ENCODE results near the gene ATP5MC3.
"Not testable (repeated sequence)": the region's sequence is repeated elsewhere in the genome, so short reads cannot be mapped to it uniquely, and the experiment has no call there.

The ATP5MC3 gene

DNA sequence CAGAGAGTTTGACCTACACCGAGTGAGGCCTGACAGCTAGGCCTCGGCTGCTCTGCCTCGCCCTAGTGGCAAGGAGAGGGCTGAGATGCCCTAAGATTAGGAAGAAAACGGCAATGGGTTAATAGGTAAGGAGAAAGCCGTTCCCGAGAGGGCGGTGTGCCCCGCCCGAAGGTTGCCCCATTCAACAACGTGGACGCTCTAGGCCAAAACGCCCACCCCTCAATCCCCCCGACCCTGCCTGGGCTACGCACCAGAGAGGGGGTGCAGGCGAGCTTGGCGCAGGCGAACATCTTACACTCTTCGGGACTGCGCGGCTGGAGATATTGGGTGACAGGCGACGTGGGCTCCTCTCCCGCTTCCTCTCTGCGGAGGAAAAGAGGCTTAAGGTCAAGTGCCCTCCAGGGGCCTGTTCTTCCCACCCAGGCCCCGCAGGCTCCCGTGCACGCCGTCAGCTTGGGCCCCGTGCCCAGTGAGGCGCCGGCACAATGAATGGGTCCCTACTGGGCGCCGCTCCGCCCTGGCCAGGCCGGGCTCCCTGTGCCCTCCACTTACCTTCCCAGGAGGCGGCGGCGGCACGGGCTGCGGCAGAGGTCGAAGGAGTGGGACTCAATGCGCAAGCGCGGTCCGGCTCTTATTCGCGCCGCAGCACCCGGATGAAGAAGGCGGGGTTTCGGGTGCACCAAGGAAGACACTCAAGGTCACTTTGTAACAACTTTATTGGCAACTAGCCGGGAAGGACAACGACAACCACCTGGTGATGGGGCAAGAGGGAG is at the start of gene ATP5MC3:
TSS of gene ATP5MC3 (minus strand) at position 607 of the 773 bp plus-strand sequence. CDS start at position 290, 317 bp downstream.
- peak; percentile 76 for DNase-seq (ENCODE audit: low read depth)

DNA sequence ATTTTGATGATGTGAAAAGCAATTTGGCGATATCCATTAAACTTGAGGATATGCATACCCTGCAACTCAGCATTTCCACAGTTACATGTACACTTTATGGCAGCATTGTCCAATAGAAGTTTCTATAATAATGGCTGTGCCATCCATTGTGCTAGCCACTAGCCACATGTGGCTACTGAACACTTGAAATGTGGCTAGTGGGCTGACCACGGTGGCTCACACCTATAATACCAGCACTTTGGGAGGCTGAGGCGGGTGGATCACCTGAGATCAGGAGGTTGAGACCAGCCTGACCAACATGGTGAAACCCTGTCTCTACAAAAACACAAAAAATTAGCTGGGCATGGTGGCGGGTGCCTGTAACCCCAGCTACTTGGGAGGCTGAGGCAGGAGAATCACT is 47.1 kb upstream of the ATP5MC3 start:
- DNase-seq (ENCODE audit: low read depth) = not testable (repeated sequence)

DNA sequence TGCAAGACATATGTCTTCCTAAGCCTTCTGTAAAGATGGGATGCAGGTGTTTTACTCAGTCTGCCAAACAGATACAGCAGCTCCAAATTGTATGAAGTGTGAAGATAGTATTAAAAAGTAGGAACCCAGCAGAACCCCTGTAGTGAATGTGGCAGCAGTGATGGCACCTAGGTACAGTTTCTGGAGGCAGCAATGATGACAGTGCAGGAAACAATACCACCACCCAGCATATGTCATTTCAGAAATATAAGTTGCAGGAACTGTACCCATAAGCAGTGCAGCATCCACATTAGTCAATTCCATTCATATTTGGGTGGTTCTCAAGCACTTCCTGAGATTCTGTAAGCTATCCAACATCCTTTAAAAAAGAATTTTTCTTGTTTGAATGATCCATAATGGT is 46.7 kb upstream of the ATP5MC3 start:
- no peak for DNase-seq (ENCODE audit: low read depth)

DNA sequence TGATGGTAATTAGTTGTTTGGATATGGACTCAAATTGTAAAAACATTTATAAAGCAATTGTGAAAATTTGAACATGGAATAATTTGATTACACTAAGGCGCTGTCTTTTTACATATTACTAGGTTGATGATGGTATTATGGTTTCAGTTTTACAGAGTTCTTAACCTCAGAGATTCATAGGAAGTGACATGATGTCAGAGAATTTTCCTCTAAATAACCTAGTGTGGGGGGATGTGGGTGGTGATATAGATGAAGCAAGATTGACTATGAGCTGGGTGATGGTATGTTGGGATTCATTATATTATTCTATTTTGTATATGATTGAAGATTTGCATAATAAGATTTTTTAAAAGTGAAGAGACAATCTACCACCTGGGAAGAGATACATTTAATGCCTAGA is 45.9 kb upstream of the ATP5MC3 start:
- no peak for DNase-seq (ENCODE audit: low read depth)

DNA sequence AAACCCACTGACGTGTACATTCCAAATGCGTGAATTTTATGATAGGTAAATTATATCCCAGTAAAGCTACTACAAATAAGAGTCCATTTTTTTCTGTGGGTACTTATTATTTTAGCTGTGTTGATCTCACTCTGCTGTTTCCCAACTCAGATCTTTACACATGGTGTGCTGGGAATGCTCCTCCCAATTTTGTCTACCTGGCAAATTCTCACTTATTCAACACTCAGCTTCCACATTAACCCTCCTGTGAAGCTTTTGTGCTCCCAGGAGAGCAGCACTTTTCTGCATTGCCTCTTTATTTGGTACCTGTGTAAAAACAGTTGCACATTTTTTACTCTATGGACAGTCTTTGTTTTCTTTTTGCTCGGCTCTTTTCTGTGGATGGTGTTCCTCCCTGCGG is 38.6 kb upstream of the ATP5MC3 start:
- DNase-seq (ENCODE audit: low read depth) = no peak

DNA sequence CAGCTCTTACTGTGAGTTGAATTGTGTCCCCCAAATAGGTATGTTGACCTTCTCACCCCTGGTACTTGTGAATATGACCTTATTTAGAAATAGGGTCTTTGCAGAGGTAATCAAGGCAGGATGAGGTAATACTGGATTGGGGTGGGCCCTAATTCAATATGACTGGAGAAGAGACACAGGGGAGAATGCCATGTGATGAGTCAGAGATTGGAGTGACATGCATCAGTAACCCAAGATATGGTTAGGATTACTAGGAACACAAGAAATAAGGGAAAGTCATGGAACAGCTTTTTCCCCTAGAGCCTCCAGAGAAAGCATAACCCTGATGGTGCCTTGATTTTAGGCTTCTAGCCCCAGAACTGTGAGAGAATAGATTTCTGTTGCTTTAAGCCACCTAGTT is 37.0 kb upstream of the ATP5MC3 start:
- no peak for DNase-seq (ENCODE audit: low read depth)

DNA sequence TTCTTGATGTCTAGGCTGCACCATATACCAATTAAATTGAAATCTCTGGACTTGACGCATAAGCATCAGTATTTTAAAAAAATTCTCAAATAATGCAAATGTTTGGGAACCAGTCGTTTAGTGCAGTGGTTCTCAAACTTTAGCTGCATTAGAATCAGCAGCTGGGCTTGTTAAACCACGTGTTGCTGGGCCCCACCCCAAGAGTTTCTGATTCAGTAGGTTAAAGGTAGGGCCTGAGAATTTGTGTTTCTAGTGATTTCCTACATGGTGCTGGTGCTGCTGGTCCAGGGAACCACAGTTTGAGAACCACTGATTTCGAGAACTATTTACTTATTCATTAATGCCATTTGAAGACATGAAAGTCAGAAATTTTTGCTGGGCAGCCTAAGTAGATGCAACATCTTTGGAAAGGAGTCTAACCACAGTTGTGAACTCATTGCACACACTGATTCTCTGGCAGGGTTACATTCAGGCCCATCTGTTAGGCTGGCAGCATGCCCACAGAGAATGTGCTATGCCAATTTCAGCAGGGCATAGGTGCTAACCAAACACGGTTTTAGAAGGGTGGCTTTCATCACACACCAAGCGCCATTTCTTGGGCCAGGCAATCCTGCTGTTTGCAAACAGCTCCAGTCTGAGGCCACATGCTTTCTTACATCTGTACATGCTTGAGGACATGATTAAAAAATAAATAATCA is 26.4 kb upstream of the ATP5MC3 start:
- no peak for DNase-seq (ENCODE audit: low read depth)

DNA sequence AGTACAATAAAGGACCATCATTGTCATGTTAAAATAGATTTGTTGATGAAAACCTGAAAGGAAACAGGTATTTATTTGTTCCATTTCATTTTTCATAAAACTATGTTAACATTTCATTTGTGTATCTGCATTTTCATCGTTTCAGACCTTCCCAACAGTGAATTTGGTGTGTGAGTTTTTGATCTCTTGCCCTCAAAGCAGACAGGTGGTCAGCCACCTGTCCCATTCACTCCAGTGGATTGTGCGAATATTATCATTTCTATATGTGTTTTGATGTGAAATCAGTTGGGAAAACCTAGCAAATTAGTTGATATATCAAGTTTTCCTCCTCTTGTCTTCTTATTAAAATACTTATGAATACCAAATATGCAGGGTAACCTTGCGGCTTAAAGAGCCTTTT is 25.4 kb upstream of the ATP5MC3 start:
- no peak for DNase-seq (ENCODE audit: low read depth)

DNA sequence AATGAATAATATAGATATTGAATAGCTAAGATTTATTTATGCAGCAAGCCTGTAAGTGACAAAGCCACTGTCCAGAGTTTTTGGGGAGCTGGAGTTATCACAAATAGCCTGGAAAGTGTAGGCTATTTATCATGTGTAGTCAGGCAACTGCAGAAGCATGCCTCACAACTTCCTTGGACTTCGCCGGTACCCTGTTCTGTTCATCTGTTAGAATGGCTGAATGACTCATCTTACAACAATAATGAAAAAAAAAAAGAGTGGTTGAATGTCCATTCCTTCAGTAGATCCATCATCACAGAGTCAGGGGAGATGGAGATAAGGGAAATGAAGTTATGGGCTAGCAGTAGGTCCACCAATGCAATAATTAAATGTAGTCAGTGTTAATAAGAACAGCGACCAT is 24.0 kb upstream of the ATP5MC3 start:
- DNase-seq (ENCODE audit: low read depth) = peak; percentile 31

DNA sequence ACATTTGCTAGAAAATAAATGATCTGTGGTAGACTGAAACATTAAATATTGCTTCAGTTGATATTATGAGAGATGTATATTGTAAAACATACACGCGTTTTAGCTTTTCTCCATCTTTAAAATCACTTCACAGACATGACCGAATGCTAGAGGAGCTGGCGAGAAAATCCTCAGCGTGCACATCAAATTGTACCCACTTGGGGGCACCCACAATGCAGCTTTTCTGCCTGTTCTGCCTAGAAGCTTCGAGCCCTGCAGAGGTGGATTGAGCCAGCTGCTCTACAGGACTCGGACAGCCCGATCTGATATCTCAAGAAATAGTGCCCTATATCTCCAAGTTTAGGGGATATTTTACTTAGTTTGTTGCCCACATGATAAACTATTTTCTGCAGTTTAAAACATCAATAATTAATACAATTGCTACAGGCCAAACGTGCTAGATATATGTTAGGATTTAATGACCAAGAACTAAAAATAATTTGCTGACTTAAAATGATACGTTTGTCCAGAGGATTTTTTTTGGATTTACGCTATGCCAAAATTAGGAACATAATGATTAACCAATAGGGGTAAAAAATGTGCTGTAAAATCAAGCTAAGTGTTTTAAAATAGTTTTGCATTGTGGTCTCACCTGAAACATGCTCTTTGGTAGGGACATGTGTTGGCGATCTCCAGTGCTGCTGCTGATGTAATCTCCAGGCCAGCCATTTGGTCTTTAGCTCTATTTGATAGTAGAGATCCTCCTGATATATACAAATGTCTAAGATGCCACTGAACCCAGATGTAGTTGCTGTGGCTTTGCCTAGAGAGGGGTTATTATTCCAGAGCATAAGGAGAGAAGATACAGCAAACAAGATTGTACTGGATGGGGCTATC is 22.3 kb upstream of the ATP5MC3 start:
- no peak for DNase-seq (ENCODE audit: low read depth)

DNA sequence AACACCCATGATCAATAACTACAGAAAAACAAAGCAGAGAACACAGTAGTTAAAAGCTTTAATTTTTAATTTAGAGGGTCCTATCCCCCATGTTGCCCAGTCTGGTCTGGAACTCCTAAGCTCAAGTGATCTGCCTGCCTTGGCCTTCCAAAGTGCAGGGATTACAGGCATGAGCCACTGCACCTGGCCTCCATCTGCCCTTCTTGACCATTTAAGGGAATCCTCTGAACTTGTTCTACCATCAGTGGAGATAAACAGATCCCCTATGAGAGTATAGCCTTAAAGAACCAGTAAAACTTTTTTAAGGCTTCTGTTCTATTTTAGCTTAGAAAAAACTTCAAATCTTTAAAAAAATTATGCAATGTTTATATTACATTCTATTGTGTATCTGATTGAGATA is 13.5 kb upstream of the ATP5MC3 start:
- no peak for DNase-seq (ENCODE audit: low read depth)

DNA sequence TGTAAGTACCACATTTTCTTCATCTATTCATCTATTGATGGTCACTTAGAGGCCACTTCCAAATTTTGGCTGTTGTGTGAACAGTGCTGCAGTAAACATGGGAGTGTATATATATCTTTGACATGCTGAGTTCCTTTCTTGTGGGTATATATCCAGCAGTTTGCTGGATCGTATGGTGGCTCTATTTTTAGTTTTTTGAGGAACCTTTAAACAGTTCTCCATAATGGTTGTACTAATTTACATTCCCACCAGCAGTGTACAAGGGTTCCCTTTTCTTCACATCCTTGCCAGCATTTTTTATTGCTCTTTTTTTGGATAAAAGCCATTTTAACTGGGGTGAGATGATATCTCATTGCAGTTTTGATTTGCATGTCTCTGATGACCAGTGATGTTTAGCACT is 7.3 kb upstream of the ATP5MC3 start:
- no peak for DNase-seq (ENCODE audit: low read depth)

DNA sequence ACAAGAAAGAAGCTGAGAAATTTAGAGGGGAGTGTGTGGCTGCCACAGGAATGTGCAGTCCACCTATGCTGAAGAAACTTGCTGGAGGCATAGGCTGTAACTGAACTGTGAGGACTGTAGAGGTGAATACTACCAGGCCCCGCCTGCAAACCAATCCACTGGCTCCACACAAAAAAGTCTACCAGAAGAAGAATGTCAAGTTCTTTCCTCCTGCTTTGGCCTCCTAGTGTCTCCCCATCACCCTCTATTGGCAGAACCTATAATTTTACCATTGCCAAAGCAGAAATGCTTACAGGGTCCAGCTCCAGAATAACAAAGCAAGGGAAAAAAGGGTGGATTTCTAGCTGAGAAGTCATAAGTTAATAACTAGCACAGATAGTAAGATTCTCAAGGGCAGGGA is 5.9 kb upstream of the ATP5MC3 start:
- DNase-seq (ENCODE audit: low read depth) = no peak

DNA sequence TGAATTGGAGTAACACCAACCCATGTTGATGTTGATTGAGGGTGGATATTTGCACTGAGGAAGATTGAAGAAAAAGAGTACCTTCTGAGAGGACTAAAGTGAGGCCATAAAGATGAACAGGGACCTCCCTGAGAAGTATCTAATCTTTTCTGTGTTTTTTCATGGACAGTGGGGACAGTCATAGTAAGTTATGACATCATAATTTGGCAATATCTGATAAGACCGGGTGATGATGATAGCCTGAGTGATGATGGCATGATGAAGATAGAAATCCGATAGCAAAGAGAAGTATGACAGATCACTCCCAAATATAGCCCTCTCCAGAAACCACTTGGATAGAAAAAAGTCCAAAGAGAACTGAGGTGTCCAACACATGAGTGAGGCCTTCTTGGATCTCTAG is 2.2 kb upstream of the ATP5MC3 start:
- no peak for DNase-seq (ENCODE audit: low read depth)

DNA sequence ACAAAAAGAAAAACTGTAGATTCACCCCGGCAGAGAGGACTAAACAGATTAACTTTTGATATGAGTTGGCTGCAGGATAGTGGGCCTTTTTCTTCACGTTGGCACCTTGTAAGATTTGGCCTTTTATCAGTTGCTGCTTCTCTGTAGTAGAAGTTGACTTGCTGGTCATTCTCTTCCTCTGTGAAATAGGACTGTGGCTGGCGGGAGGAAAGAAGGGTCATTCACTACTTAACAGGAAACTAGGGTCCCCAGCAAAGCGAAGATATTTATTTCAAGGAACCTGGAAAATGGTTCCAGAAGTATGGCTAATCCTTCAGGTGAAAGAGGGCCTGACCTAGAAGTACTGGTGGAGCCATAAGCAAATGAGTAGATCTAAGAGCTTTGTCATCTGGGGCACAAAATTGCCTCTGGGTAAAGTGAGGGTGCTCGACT is 383 bp upstream of the ATP5MC3 start:
- DNase-seq (ENCODE audit: low read depth) = no peak

DNA sequence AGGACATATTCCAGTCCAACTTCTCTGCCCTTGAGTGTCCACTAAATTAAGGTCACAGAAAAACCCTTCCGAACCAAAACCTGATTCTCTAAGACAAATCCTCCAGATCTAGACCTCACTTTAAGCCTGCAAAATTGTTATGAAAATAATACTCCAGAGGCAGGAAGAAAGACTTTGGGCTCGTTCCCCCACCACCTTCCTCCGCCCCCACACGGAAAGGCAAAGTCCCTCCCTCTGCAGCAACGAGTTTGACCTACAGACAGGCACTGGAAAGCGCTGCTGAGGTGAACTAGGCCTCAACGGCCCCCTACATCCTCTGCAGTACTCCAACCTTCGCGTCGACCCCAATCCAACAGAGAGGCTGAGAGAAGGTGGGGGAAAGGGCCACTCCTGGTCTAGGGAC is 808 bp downstream of the ATP5MC3 start:
- DNase-seq (ENCODE audit: low read depth) = no peak

DNA sequence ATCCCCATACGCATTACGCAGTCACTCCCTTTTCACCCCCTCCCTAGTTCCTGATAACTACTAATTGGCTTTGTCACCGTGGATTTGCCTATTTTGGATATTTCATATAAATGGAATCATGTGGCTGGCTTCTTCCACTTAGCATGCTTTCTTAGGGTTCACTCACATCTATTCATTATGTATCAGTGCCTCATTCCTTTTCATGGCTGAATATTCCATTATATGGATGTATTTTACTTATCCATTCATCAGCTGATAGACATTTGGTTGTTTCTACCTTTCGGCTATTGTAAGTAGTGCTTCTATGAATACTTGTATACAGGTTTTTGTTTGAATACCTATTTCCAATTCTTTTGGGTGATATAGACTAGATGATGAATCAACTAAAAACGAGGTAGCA is 4.9 kb downstream of the ATP5MC3 start:
- DNase-seq (ENCODE audit: low read depth) = no peak

DNA sequence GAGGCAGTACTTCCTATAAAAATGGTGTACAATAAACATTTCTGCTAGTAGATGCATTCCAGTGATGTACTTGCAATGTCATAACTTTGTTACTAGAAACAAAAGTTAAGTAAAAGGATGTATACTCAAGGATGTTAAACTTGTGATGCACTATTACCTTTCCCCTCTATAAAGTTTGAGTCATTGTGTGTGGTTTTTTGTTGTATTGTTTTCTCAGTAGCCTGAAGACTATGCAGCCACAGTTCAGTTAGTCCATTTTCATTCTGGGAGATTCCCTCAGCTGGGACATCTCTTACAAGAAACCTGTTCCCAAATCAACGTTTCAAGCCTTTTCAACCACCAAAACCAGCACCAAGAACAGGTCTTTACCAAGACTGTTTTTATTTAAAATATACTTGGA is 5.6 kb downstream of the ATP5MC3 start:
- DNase-seq (ENCODE audit: low read depth) = no peak

DNA sequence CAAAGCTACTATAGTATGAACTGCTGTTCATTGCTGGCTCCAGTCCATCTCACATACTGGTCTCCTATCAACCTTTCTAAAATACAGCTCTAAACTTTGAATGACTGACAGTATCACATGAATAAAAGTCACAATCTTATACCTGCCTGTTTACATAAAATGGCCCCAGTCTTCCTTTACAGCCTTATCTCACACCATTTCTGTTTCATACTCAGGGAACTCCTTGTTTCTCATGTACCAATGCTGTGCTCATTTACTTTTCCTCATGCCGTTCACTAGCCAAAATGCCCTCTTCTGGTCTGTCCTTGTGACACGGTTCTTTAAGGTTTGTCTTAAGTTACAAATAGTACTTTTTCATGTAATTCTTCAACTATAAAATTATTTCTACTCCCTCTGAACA is 6.2 kb downstream of the ATP5MC3 start:
- no peak for DNase-seq (ENCODE audit: low read depth)

DNA sequence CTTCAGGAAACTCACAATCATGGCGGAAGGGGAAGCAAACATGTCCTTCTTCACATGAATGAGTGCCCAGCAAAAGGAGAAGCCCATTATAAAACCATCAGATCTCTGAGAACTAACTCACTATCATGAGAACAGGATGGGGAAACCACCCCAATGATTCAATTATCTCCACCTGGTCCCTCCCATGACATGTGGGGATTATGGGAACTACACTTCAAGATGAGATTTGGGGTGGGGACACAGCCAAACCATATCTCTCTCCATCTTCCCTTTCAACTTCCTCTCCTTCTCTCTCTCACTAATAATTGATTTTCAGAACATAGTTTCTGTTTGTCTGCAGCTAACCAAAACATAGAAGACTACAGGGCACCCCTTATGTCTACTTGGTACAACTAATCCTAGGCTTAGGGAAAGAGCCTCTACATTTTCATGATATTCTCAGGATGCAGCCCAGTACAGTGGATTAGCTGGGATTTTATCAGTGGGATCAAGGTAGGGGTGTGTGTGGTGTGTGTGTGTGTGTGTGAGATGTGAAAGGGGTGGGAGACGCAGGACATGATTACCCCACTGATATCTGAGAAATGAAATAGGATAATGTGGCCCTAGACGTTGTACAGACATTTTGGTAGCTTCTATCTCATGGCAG is 10.7 kb downstream of the ATP5MC3 start:
- DNase-seq (ENCODE audit: low read depth) = no peak

DNA sequence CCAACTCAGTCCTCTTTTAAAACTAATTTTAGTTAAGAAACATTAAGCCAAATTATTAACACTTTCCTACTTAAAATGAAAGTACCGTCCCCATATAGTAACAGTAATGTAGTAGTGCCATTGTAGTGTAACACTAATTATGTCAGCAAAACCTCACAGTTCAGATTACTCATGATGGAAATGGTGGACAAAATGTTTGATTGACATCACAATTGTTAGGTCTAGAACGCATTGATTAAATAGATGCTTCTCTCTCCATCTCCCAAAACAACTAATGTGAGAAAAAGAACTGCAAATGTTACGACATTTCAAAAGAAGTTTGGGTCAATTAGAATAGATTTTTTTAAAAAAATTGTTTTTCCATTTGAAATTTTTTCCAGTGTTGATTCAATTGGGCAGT is 12.3 kb downstream of the ATP5MC3 start:
- DNase-seq (ENCODE audit: low read depth) = no peak

DNA sequence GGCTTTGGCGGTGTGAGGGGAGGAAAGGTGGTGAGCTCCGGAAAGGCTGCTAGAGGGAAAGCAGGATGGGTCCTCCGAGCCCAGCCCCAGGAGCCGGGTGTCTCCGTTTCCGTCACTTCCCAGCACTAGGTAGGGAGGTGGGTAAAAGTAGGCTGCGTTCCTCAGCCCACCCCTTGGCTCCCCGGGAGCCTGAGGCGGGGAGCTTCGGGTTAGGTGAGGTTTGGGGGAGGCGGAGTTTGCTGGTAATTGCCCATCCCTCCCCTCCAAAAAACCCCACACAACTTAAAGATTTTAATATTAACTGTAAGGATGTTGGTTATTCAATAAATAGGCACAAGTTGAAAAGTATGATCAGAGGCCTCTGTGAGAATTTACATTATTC is 13.0 kb downstream of the ATP5MC3 start:
- DNase-seq (ENCODE audit: low read depth) = no peak
